ENCODE results near the gene DDR2. TPM values are rescaled to one million over a fixed set of nuclear protein-coding genes. Genes with fewer than 3 reads are reported as not detected.
A peak's percentile ranks its signal among the peaks of the same experiment; 100 is the strongest.

The DDR2 gene
- total and polyA plus RNA-seq, 2 experiments from 2014 or later: 94.7 to 196 TPM

- H3K9me2 ChIP-seq (ENCODE audit: insufficient read depth): no peaks in the 10 kb centered on the region
- H3K36me3 ChIP-seq (ENCODE audit: low read depth): peaks cover 8% of the 10 kb centered on the region; the same call in 1 of the 2 replicates
- H3K4me1 ChIP-seq (ENCODE audit: insufficient read depth): peaks cover 40% of the 10 kb centered on the region
- DNase-seq: no peak
- H3K4me2 ChIP-seq (ENCODE audit: unreplicated experiment): no peak overlapping the region
- no peaks in the 10 kb centered on the region for H3K27me3 ChIP-seq (replicated peaks; ENCODE audit: insufficient read depth)
- H3K27ac ChIP-seq: no peak overlapping the region
- no peaks in the 10 kb centered on the region for H3K9me3 ChIP-seq (ENCODE audit: low read depth)
- H3K9ac ChIP-seq: no peak overlapping the region
- H3F3A ChIP-seq (ENCODE audit: insufficient read depth): peaks cover 55% of the 10 kb centered on the region
- 97 to 100% methylated on average over 2 of the region's 2 CpGs for WGBS, 2 experiments (ENCODE audit: low coverage in 1 of 2, low lambda C conversion rate in 2 of 2, missing lambda C conversion rate in 2 of 2)
- H2AFZ ChIP-seq: no peak overlapping the region
- H4K20me1 ChIP-seq (ENCODE audit: insufficient read depth): peaks cover 31% of the 10 kb centered on the region
- no peak overlapping the region for H3K4me3 ChIP-seq
- H3K79me2 ChIP-seq (ENCODE audit: insufficient read depth): peaks cover 100% of the 10 kb centered on the region
- no peak for TF ChIP-seq EZH2 (IDR thresholded peaks at IDR 0.05; ENCODE audit: insufficient read depth, poor library complexity, severe bottlenecking)
- no peak for TF ChIP-seq EZH2phosphoT487 (IDR thresholded peaks at IDR 0.05; ENCODE audit: insufficient read depth, low read depth)
- in situ Hi-C loops (cut with MboI): no loop called here
These were observed 80.2 kb downstream of the DDR2 start for GRCh38 chr1:162712317-162713029.

GRCh38 chr1:162716123-162716522, 83.9 kb downstream of the DDR2 start:
- DNase-seq: peak; percentile 35
- Histone ChIP-seq H3K79me2 (ENCODE audit: insufficient read depth) (peaks cover 100% of the 10 kb centered on the region), H3K9me2 (ENCODE audit: insufficient read depth) (no peaks in the 10 kb centered on the region), H3K4me2 (ENCODE audit: unreplicated experiment) (no peak overlapping the region), H3K27ac (no peak overlapping the region), H3K9me3 (ENCODE audit: low read depth) (no peaks in the 10 kb centered on the region), H2AFZ (no peak overlapping the region), H3K36me3 (ENCODE audit: low read depth) (peaks cover 18% of the 10 kb centered on the region), H3K27me3 (replicated peaks; ENCODE audit: insufficient read depth) (no peaks in the 10 kb centered on the region), H3F3A (ENCODE audit: insufficient read depth) (peaks cover 40% of the 10 kb centered on the region), H3K4me1 (ENCODE audit: insufficient read depth) (peaks cover 19% of the 10 kb centered on the region), H4K20me1 (ENCODE audit: insufficient read depth) (peaks cover 26% of the 10 kb centered on the region), H3K9ac (no peak overlapping the region), H3K4me3 (no peak overlapping the region)
- in situ Hi-C loops (cut with MboI): no loop called here
- 52 to 56% methylated on average over 4 of the region's 4 CpGs for WGBS, 2 experiments (ENCODE audit: low coverage in 1 of 2, low lambda C conversion rate in 2 of 2, missing lambda C conversion rate in 2 of 2)
- TF ChIP-seq EZH2 (IDR thresholded peaks at IDR 0.05; ENCODE audit: insufficient read depth, poor library complexity, severe bottlenecking) (no peak), EZH2phosphoT487 (IDR thresholded peaks at IDR 0.05; ENCODE audit: insufficient read depth, low read depth) (no peak)

GRCh38 chr1:162716552-162716951, 84.3 kb downstream of the DDR2 start:
- Histone ChIP-seq H3K9ac (no peak overlapping the region), H3K4me1 (ENCODE audit: insufficient read depth) (peaks cover 19% of the 10 kb centered on the region), H3K27ac (no peak overlapping the region), H3K4me2 (ENCODE audit: unreplicated experiment) (no peak overlapping the region), H3K9me2 (ENCODE audit: insufficient read depth) (no peaks in the 10 kb centered on the region), H3K27me3 (replicated peaks; ENCODE audit: insufficient read depth) (no peaks in the 10 kb centered on the region), H3F3A (ENCODE audit: insufficient read depth) (peaks cover 40% of the 10 kb centered on the region), H3K36me3 (ENCODE audit: low read depth) (peaks cover 18% of the 10 kb centered on the region), H2AFZ (no peak overlapping the region), H3K79me2 (ENCODE audit: insufficient read depth) (peaks cover 100% of the 10 kb centered on the region), H4K20me1 (ENCODE audit: insufficient read depth) (peaks cover 30% of the 10 kb centered on the region), H3K4me3 (no peak overlapping the region), H3K9me3 (ENCODE audit: low read depth) (no peaks in the 10 kb centered on the region)
- TF ChIP-seq EZH2 (IDR thresholded peaks at IDR 0.05; ENCODE audit: insufficient read depth, poor library complexity, severe bottlenecking) (no peak), EZH2phosphoT487 (IDR thresholded peaks at IDR 0.05; ENCODE audit: insufficient read depth, low read depth) (no peak)
- WGBS, 2 experiments (ENCODE audit: low coverage in 1 of 2, low lambda C conversion rate in 2 of 2, missing lambda C conversion rate in 2 of 2): 58 to 73% methylated on average over 1 of the region's 1 CpG
- in situ Hi-C loops (cut with MboI): no loop called here
- no peak for DNase-seq

- peaks cover 18% of the 10 kb centered on the region for H3K36me3 ChIP-seq (ENCODE audit: low read depth)
- H3K4me1 ChIP-seq (ENCODE audit: insufficient read depth): peaks cover 24% of the 10 kb centered on the region
- H4K20me1 ChIP-seq (ENCODE audit: insufficient read depth): peaks cover 30% of the 10 kb centered on the region
- no peaks in the 10 kb centered on the region for H3K9me2 ChIP-seq (ENCODE audit: insufficient read depth)
- H3K4me3 ChIP-seq: no peak overlapping the region
- H3K27ac ChIP-seq: no peak overlapping the region
- no peak overlapping the region for H2AFZ ChIP-seq
- H3K9ac ChIP-seq: no peak overlapping the region
- no peaks in the 10 kb centered on the region for H3K9me3 ChIP-seq (ENCODE audit: low read depth)
- DNase-seq: no peak
- no peak for TF ChIP-seq EZH2 (IDR thresholded peaks at IDR 0.05; ENCODE audit: insufficient read depth, poor library complexity, severe bottlenecking)
- no peak for TF ChIP-seq EZH2phosphoT487 (IDR thresholded peaks at IDR 0.05; ENCODE audit: insufficient read depth, low read depth)
- H3F3A ChIP-seq (ENCODE audit: insufficient read depth): peaks cover 45% of the 10 kb centered on the region
- WGBS, 2 experiments (ENCODE audit: low coverage in 1 of 2, low lambda C conversion rate in 2 of 2, missing lambda C conversion rate in 2 of 2): 98 to 100% methylated on average over 1 of the region's 1 CpG
- no peak overlapping the region for H3K4me2 ChIP-seq (ENCODE audit: unreplicated experiment)
- in situ Hi-C loops (cut with MboI): no loop called here
- H3K79me2 ChIP-seq (ENCODE audit: insufficient read depth): peaks cover 100% of the 10 kb centered on the region
- no peaks in the 10 kb centered on the region for H3K27me3 ChIP-seq (replicated peaks; ENCODE audit: insufficient read depth)
These were observed 85.4 kb downstream of the DDR2 start for GRCh38 chr1:162717548-162718184.
